HG02870 (cell line): ENCODE data around the gene TMOD4.

Experiments used
- ATAC-seq: cut with Tn5 transposase; IDR thresholded peaks from one replicate; pipeline ENCODE4 v1.9.1; 2021; ENCODE audit warnings: mild to moderate bottlenecking, moderate library complexity; ENCODE audit not compliant: unreplicated experiment

Gene TMOD4

GRCh38 chr1:151143986-151144385 lies 31.8 kb downstream of the TMOD4 start:
- no peak for ATAC-seq

GRCh38 chr1:151143057-151143435 lies 32.7 kb downstream of the TMOD4 start:
- ATAC-seq = no peak

GRCh38 chr1:151142411-151143056 lies 33.2 kb downstream of the TMOD4 start:
- ATAC-seq = no peak

GRCh38 chr1:151137789-151138188 lies 38.0 kb downstream of the TMOD4 start:
- no peak for ATAC-seq

- no peak for ATAC-seq
Measured at GRCh38 chr1:151135433-151136385, 40.1 kb downstream of the TMOD4 start.

GRCh38 chr1:151134991-151135390 lies 40.8 kb downstream of the TMOD4 start:
- ATAC-seq = no peak

- no peak for ATAC-seq
Measured at GRCh38 chr1:151134396-151134795, 41.4 kb downstream of the TMOD4 start.

- no peak for ATAC-seq
Measured at GRCh38 chr1:151133018-151133806, 42.6 kb downstream of the TMOD4 start.

GRCh38 chr1:151132335-151133017 lies 43.3 kb downstream of the TMOD4 start:
- ATAC-seq = no peak

GRCh38 chr1:151131701-151132334 lies 44.0 kb downstream of the TMOD4 start:
- ATAC-seq = no peak

GRCh38 chr1:151130987-151131586 lies 44.7 kb downstream of the TMOD4 start:
- no peak for ATAC-seq

- ATAC-seq = no peak
Measured at GRCh38 chr1:151128800-151129199, 47.0 kb downstream of the TMOD4 start.

- no peak for ATAC-seq
Measured at GRCh38 chr1:151124763-151125403, 50.9 kb downstream of the TMOD4 start.
